NCI-H345 treated with DMSO at 0.1 percent for 48 hours (cell line): ENCODE measurements around the gene DMPK.
"Not testable (repeated sequence)": the region's sequence is repeated elsewhere in the genome, so short reads cannot be mapped to it uniquely, and the experiment has no call there.

Experiments
- DNase-seq: peaks from one replicate; lab custom pipeline; 2025; ENCODE audit not compliant: unreplicated experiment; lab: John Stamatoyannopoulos, UW

DMPK gene

GRCh38 chr19:45751483-45751882 lies 30.8 kb downstream of the DMPK start:
- not testable (repeated sequence) for DNase-seq

GRCh38 chr19:45747513-45747912 lies 34.8 kb downstream of the DMPK start:
- no peak for DNase-seq

- no peak for DNase-seq
Measured at GRCh38 chr19:45746866-45747265, 35.4 kb downstream of the DMPK start.

GRCh38 chr19:45745606-45746005 lies 36.7 kb downstream of the DMPK start:
- DNase-seq: no peak

GRCh38 chr19:45742969-45743368 lies 39.3 kb downstream of the DMPK start:
- no peak for DNase-seq

- DNase-seq: no peak
Measured at GRCh38 chr19:45739498-45740439, 42.5 kb downstream of the DMPK start.

- no peak for DNase-seq
Measured at GRCh38 chr19:45733160-45733810, 49.0 kb downstream of the DMPK start, which contains the start of gene MEIOSIN. TSS of gene MEIOSIN (plus strand) at chr19:45733439. CDS start at chr19:45735377, 1,938 bp downstream.

GRCh38 chr19:45730368-45731288 lies 51.7 kb downstream of the DMPK start, which contains the start of gene FBXO46:
TSS of gene FBXO46 (minus strand) at chr19:45730896. CDS start at chr19:45713495, 17,401 bp downstream.
- peak; percentile 92 for DNase-seq

GRCh38 chr19:45729800-45730290 lies 52.4 kb downstream of the DMPK start:
- no peak for DNase-seq

GRCh38 chr19:45728683-45729082 lies 53.6 kb downstream of the DMPK start:
- DNase-seq: not testable (repeated sequence)

- DNase-seq: not testable (repeated sequence)
Measured at GRCh38 chr19:45720065-45720464, 62.2 kb downstream of the DMPK start.
